SK-N-SH (cell line): ENCODE measurements around the gene WDR82.

Experiments used
- EZH2phosphoT487 ChIP-seq: fragments of 200-600 bp; sonication (generic); IDR thresholded peaks from 2 replicates; pipeline ENCODE4 v1.6.1; 2017; ENCODE audit warnings: low read depth, mixed run types, mild to moderate bottlenecking, antibody characterized with exemption, moderate library complexity, borderline replicate concordance
- FOSL2 ChIP-seq: IDR thresholded peaks from 2 replicates; pipeline ENCODE4 v1.4.0; 2012; ENCODE audit warnings: low read depth, mild to moderate bottlenecking, moderate library complexity, borderline replicate concordance
- FOXJ3 ChIP-seq: sonication (generic); formaldehyde crosslinking; IDR thresholded peaks from 2 replicates; pipeline ENCODE4 v1.5.1; 2020; ENCODE audit warnings: mild to moderate bottlenecking, missing genetic modification reagents
- GABPA ChIP-seq: IDR thresholded peaks from 2 replicates; pipeline ENCODE4 v1.4.0; 2012; ENCODE audit warnings: low read depth, mild to moderate bottlenecking
- GATA2 ChIP-seq: sonication (generic); formaldehyde crosslinking; IDR thresholded peaks from 2 replicates; pipeline ENCODE4 v1.5.0; 2020; ENCODE audit warnings: mild to moderate bottlenecking, missing genetic modification reagents
- SIN3A ChIP-seq: IDR thresholded peaks from 2 replicates; pipeline ENCODE4 v1.6.1; 2012; ENCODE audit warnings: low read depth, mild to moderate bottlenecking, low read length, moderate library complexity, borderline replicate concordance
- SMC3 ChIP-seq: IDR thresholded peaks from 2 replicates; pipeline ENCODE4 v1.6.1; 2012; ENCODE audit warnings: low read depth, low read length, improper control_type of control experiment
- TF ChIP-seq, protein P1 (sequence below): fragments of 200-600 bp; sonication (generic); IDR thresholded peaks from 2 replicates; pipeline ENCODE4 v1.6.1; 2017; ENCODE audit warnings: antibody characterized with exemption, mild to moderate bottlenecking, moderate library complexity
- TF ChIP-seq, protein P2 (sequence below): IDR thresholded peaks from 2 replicates; pipeline ENCODE4; 2012
- TF ChIP-seq, protein P3 (sequence below): IDR thresholded peaks from 2 replicates; pipeline ENCODE4 v1.6.1; 2012; ENCODE audit warnings: mild to moderate bottlenecking, low read depth, low read length, moderate library complexity

DNA sequence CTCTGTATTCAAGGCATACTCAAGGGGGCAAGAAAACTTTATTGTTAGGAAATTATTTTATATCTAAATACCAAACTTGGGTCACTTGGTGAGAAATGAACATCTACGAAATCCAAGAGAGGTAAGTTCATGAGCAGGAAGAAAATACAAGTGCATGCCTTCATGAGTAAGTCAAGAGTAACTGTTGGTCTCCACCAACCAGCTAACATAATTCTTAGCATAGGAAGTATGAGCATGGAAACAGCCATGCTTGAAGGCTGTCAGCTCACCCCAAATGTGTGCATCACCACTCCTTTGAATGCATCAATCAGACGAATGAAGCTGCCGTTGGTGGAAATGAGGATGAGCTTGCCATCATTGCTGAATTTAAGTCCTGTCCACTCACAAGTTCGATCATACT lies 19.0 kb downstream of the WDR82 start:
- TF ChIP-seq, protein P1, sequence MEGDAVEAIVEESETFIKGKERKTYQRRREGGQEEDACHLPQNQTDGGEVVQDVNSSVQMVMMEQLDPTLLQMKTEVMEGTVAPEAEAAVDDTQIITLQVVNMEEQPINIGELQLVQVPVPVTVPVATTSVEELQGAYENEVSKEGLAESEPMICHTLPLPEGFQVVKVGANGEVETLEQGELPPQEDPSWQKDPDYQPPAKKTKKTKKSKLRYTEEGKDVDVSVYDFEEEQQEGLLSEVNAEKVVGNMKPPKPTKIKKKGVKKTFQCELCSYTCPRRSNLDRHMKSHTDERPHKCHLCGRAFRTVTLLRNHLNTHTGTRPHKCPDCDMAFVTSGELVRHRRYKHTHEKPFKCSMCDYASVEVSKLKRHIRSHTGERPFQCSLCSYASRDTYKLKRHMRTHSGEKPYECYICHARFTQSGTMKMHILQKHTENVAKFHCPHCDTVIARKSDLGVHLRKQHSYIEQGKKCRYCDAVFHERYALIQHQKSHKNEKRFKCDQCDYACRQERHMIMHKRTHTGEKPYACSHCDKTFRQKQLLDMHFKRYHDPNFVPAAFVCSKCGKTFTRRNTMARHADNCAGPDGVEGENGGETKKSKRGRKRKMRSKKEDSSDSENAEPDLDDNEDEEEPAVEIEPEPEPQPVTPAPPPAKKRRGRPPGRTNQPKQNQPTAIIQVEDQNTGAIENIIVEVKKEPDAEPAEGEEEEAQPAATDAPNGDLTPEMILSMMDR: no peak
- TF ChIP-seq FOSL2: no peak
- no peak for TF ChIP-seq GABPA
- TF ChIP-seq GATA2 (CRISPR knock-in tag): no peak
- TF ChIP-seq, protein P2, sequence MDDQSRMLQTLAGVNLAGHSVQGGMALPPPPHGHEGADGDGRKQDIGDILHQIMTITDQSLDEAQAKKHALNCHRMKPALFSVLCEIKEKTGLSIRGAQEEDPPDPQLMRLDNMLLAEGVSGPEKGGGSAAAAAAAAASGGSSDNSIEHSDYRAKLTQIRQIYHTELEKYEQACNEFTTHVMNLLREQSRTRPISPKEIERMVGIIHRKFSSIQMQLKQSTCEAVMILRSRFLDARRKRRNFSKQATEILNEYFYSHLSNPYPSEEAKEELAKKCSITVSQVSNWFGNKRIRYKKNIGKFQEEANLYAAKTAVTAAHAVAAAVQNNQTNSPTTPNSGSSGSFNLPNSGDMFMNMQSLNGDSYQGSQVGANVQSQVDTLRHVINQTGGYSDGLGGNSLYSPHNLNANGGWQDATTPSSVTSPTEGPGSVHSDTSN: no peak
- TF ChIP-seq, protein P3, sequence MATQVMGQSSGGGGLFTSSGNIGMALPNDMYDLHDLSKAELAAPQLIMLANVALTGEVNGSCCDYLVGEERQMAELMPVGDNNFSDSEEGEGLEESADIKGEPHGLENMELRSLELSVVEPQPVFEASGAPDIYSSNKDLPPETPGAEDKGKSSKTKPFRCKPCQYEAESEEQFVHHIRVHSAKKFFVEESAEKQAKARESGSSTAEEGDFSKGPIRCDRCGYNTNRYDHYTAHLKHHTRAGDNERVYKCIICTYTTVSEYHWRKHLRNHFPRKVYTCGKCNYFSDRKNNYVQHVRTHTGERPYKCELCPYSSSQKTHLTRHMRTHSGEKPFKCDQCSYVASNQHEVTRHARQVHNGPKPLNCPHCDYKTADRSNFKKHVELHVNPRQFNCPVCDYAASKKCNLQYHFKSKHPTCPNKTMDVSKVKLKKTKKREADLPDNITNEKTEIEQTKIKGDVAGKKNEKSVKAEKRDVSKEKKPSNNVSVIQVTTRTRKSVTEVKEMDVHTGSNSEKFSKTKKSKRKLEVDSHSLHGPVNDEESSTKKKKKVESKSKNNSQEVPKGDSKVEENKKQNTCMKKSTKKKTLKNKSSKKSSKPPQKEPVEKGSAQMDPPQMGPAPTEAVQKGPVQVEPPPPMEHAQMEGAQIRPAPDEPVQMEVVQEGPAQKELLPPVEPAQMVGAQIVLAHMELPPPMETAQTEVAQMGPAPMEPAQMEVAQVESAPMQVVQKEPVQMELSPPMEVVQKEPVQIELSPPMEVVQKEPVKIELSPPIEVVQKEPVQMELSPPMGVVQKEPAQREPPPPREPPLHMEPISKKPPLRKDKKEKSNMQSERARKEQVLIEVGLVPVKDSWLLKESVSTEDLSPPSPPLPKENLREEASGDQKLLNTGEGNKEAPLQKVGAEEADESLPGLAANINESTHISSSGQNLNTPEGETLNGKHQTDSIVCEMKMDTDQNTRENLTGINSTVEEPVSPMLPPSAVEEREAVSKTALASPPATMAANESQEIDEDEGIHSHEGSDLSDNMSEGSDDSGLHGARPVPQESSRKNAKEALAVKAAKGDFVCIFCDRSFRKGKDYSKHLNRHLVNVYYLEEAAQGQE: no peak
- TF ChIP-seq FOXJ3 (CRISPR knock-in tag): no peak
- no peak for TF ChIP-seq EZH2phosphoT487
- TF ChIP-seq SMC3: no peak
- no peak for TF ChIP-seq SIN3A
